ENCODE results near the gene RAB34. TPM values are rescaled to one million over a fixed set of nuclear protein-coding genes. Genes with fewer than 3 reads are reported as not detected.

The RAB34 gene
- total RNA-seq, 4 donors from 2014 or later: 136 to 186 (median 159) TPM

- TF ChIP-seq POLR2A (IDR thresholded peaks at IDR 0.05): no peak
- no peak for TF ChIP-seq CTCF (IDR thresholded peaks at IDR 0.05)
- Histone ChIP-seq H3K27ac (peak overlapping the region in 2 of 3 donors; percentile 29 to 53), H3K4me1 (peaks cover 0 to 12% of the 10 kb centered on the region in 2 donors), H3K27me3 (no peaks in the 10 kb centered on the region), H3K36me3 (peaks cover 92 to 93% of the 10 kb centered on the region in 2 donors), H3K4me3 (replicated peaks in 1 of 3) (no peak overlapping the region), H3K9me3 (no peaks in the 10 kb centered on the region)
- 90 to 94% methylated on average over 4 of the region's 4 CpGs for WGBS, 2 donors
- DNase-seq: no peak
- intact Hi-C loops (cut with DNase I): loop anchor here (2.0 kb wide), 1 partner anchor 63 kb away; no protein-coding TSS in a partner anchor
Measured at GRCh38 chr17:28686296-28686695, 31.4 kb downstream of the RAB34 start.

- Histone ChIP-seq H3K4me3 (replicated peaks in 1 of 3) (no peak overlapping the region), H3K9me3 (no peaks in the 10 kb centered on the region), H3K36me3 (peaks cover 91 to 93% of the 10 kb centered on the region in 2 donors), H3K27ac (peak overlapping the region in 2 of 3 donors; percentile 29 to 53), H3K4me1 (peaks cover 0 to 12% of the 10 kb centered on the region in 2 donors), H3K27me3 (no peaks in the 10 kb centered on the region)
- TF ChIP-seq POLR2A (IDR thresholded peaks at IDR 0.05) (no peak), CTCF (IDR thresholded peaks at IDR 0.05) (no peak)
- WGBS, 2 donors: 69 to 71% methylated on average over 5 of the region's 5 CpGs
- intact Hi-C loops (cut with DNase I): no loop called here
- DNase-seq: no peak
Measured at GRCh38 chr17:28685366-28685765, 32.3 kb downstream of the RAB34 start.

- H3K4me1 ChIP-seq: peaks cover 0 to 12% of the 10 kb centered on the region in 2 donors
- H3K27me3 ChIP-seq: no peaks in the 10 kb centered on the region
- no peak overlapping the region for H3K4me3 ChIP-seq (replicated peaks in 1 of 3)
- DNase-seq: peak; percentile 92 to 94
- 4 to 32% methylated on average over 3 of the region's 3 CpGs for WGBS, 2 donors
- peaks cover 91 to 93% of the 10 kb centered on the region in 2 donors for H3K36me3 ChIP-seq
- peak overlapping the region in 2 of 3 donors; percentile 41 to 53 for H3K27ac ChIP-seq
- intact Hi-C loops (cut with DNase I): no loop called here
- peak in 4 of 6 experiments; percentile 35 to 68 (median 60) for TF ChIP-seq CTCF (IDR thresholded peaks at IDR 0.05)
- TF ChIP-seq POLR2A (IDR thresholded peaks at IDR 0.05): no peak
- H3K9me3 ChIP-seq: no peaks in the 10 kb centered on the region
Measured at GRCh38 chr17:28684963-28685362, 32.7 kb downstream of the RAB34 start.

- DNase-seq: no peak
- intact Hi-C loops (cut with DNase I): no loop called here
- Histone ChIP-seq H3K27me3 (no peaks in the 10 kb centered on the region), H3K4me3 (replicated peaks in 1 of 3) (no peak overlapping the region), H3K36me3 (peaks cover 91 to 93% of the 10 kb centered on the region in 2 donors), H3K4me1 (peaks cover 0 to 12% of the 10 kb centered on the region in 2 donors), H3K9me3 (no peaks in the 10 kb centered on the region), H3K27ac (no peak overlapping the region)
- no peak for TF ChIP-seq POLR2A (IDR thresholded peaks at IDR 0.05)
- 90 to 91% methylated on average over 11 of the region's 11 CpGs for WGBS, 2 donors
Measured at GRCh38 chr17:28682655-28683054, 35.0 kb downstream of the RAB34 start.

GRCh38 chr17:28675980-28676379 lies 41.7 kb downstream of the RAB34 start:
- Histone ChIP-seq H3K27ac (no peak overlapping the region), H3K27me3 (no peaks in the 10 kb centered on the region), H3K4me3 (replicated peaks in 1 of 3) (no peak overlapping the region), H3K9me3 (no peaks in the 10 kb centered on the region), H3K4me1 (no peaks in the 10 kb centered on the region), H3K36me3 (peaks cover 99 to 100% of the 10 kb centered on the region in 2 donors)
- WGBS, 2 donors: 85 to 86% methylated on average over 7 of the region's 7 CpGs
- no peak for TF ChIP-seq CTCF (IDR thresholded peaks at IDR 0.05)
- TF ChIP-seq POLR2A (IDR thresholded peaks at IDR 0.05): no peak
- intact Hi-C loops (cut with DNase I): no loop called here
- no peak for DNase-seq

All from thyroid gland (tissue), 4 donors.